GM18499 (cell line): ENCODE results near the gene ARSB.
"Not testable (repeated sequence)": the region's sequence is repeated elsewhere in the genome, so short reads cannot be mapped to it uniquely, and the experiment has no call there.

Source experiments
- ATAC-seq: cut with Tn5 transposase; IDR thresholded peaks from one replicate; pipeline ENCODE4 v1.9.1; 2021; ENCODE audit warnings: moderate number of reproducible peaks; ENCODE audit not compliant: insufficient read depth, unreplicated experiment

ARSB gene

GRCh38 chr5:78734094-78734845 is 250.8 kb downstream of the ARSB start:
- ATAC-seq: no peak

- ATAC-seq: not testable (repeated sequence)
Measured at GRCh38 chr5:78732721-78733120, 252.4 kb downstream of the ARSB start.

- no peak for ATAC-seq
Measured at GRCh38 chr5:78731884-78732283, 253.2 kb downstream of the ARSB start.

- ATAC-seq: no peak
Measured at GRCh38 chr5:78730300-78731094, 254.6 kb downstream of the ARSB start.

GRCh38 chr5:78727786-78728761 is 257.0 kb downstream of the ARSB start:
- peak; percentile 69 for ATAC-seq
